ENCODE data around the gene RNMT.
"Not testable (repeated sequence)": the region's sequence is repeated elsewhere in the genome, so short reads cannot be mapped to it uniquely, and the experiment has no call there.

GRCh38 chr18:13690060-13690459 is 36.4 kb upstream of the RNMT start:
- not testable (repeated sequence) for TF ChIP-seq CTCF (conservative IDR thresholded peaks at IDR 0.05; ENCODE audit: low read depth in 2 of 2); EZH2 (IDR thresholded peaks at IDR 0.05; ENCODE audit: low read depth, unreplicated experiment); REST (IDR thresholded peaks at IDR 0.05; ENCODE audit: unreplicated experiment); POLR2AphosphoS5 (IDR thresholded peaks at IDR 0.05; ENCODE audit: low read depth); ZNF114 (CRISPR knock-in tag; IDR thresholded peaks at IDR 0.05); EZH2phosphoT487 (IDR thresholded peaks at IDR 0.05; ENCODE audit: unreplicated experiment)
